ENCODE measurements around the gene CHTF18.

- TF ChIP-seq, protein P1, sequence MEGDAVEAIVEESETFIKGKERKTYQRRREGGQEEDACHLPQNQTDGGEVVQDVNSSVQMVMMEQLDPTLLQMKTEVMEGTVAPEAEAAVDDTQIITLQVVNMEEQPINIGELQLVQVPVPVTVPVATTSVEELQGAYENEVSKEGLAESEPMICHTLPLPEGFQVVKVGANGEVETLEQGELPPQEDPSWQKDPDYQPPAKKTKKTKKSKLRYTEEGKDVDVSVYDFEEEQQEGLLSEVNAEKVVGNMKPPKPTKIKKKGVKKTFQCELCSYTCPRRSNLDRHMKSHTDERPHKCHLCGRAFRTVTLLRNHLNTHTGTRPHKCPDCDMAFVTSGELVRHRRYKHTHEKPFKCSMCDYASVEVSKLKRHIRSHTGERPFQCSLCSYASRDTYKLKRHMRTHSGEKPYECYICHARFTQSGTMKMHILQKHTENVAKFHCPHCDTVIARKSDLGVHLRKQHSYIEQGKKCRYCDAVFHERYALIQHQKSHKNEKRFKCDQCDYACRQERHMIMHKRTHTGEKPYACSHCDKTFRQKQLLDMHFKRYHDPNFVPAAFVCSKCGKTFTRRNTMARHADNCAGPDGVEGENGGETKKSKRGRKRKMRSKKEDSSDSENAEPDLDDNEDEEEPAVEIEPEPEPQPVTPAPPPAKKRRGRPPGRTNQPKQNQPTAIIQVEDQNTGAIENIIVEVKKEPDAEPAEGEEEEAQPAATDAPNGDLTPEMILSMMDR (IDR thresholded peaks at IDR 0.05): no peak
- TF ChIP-seq POLR2A (IDR thresholded peaks at IDR 0.05): no peak
Measured at GRCh38 chr16:794853-795466, 6.5 kb downstream of the CHTF18 start.
